Measurements from ENCODE around the gene ADGRA3.

ADGRA3 gene

GRCh38 chr4:22546299-22546698 is 30.4 kb upstream of the ADGRA3 start:
- no peak for DNase-seq (ENCODE audit: extremely low read depth, low read depth)
- TF ChIP-seq CTCF (IDR thresholded peaks at IDR 0.05; ENCODE audit: low read depth, low read length, missing control alignments): no peak
- H3K4me3 ChIP-seq (replicated peaks; ENCODE audit: low read depth, low read length): no peak overlapping the region

GRCh38 chr4:22539251-22539650 is 23.4 kb upstream of the ADGRA3 start:
- DNase-seq (ENCODE audit: extremely low read depth, low read depth): no peak
- no peak for TF ChIP-seq CTCF (IDR thresholded peaks at IDR 0.05; ENCODE audit: low read depth, low read length, missing control alignments)
- no peak overlapping the region for H3K4me3 ChIP-seq (replicated peaks; ENCODE audit: low read depth, low read length)

GRCh38 chr4:22537864-22538263 is 22.0 kb upstream of the ADGRA3 start:
- H3K4me3 ChIP-seq (replicated peaks; ENCODE audit: low read depth, low read length): no peak overlapping the region
- no peak for TF ChIP-seq CTCF (IDR thresholded peaks at IDR 0.05; ENCODE audit: low read depth, low read length, missing control alignments)
- no peak for DNase-seq (ENCODE audit: extremely low read depth, low read depth)

- DNase-seq (ENCODE audit: extremely low read depth, low read depth): no peak
- no peak for TF ChIP-seq CTCF (IDR thresholded peaks at IDR 0.05; ENCODE audit: low read depth, low read length, missing control alignments)
Observed at GRCh38 chr4:22534374-22534773, 18.5 kb upstream of the ADGRA3 start.

GRCh38 chr4:22532896-22533295 is 17.0 kb upstream of the ADGRA3 start:
- DNase-seq (ENCODE audit: extremely low read depth, low read depth): no peak
- H3K4me3 ChIP-seq (replicated peaks; ENCODE audit: low read depth, low read length): no peak overlapping the region
- no peak for TF ChIP-seq CTCF (IDR thresholded peaks at IDR 0.05; ENCODE audit: low read depth, low read length, missing control alignments)

More at GRCh38 chr4:22534374-22534773, 18.5 kb upstream of the ADGRA3 start:
- no peak overlapping the region for H3K4me3 ChIP-seq (replicated peaks; ENCODE audit: low read depth, low read length)

- TF ChIP-seq CTCF (IDR thresholded peaks at IDR 0.05; ENCODE audit: low read depth, low read length, missing control alignments): no peak
- no peak overlapping the region for H3K4me3 ChIP-seq (replicated peaks; ENCODE audit: low read depth, low read length)
- DNase-seq (ENCODE audit: extremely low read depth, low read depth): no peak
Observed at GRCh38 chr4:22532117-22532516, 16.3 kb upstream of the ADGRA3 start.

- no peak for TF ChIP-seq CTCF (IDR thresholded peaks at IDR 0.05; ENCODE audit: low read depth, low read length, missing control alignments)
- no peak overlapping the region for H3K4me3 ChIP-seq (replicated peaks; ENCODE audit: low read depth, low read length)
Observed at GRCh38 chr4:22531311-22532019, 15.6 kb upstream of the ADGRA3 start.

More at GRCh38 chr4:22531311-22532019, 15.6 kb upstream of the ADGRA3 start:
- no peak for DNase-seq (ENCODE audit: extremely low read depth, low read depth)

Data from HFF-Myc (cell line).